HCT116 (cell line): ENCODE data around the gene PWP2. TPM values are rescaled to one million over a fixed set of nuclear protein-coding genes. Genes with fewer than 3 reads are reported as not detected.
"Not testable (repeated sequence)": the region's sequence is repeated elsewhere in the genome, so short reads cannot be mapped to it uniquely, and the experiment has no call there.

ENCODE experiments used
- ATAC-seq: fragments of 200-7000 bp; cut with Tn5 transposase; 2 replicates; pipeline ENCODE4 v1.9.1; 2020; ENCODE audit warnings: mild to moderate bottlenecking, moderate library complexity
- BruUV-seq: library from RNA; stranded (reverse); fragments of 400-500 nt; replicated peaks from 2 replicates; lab custom pipeline; 2021; lab: Mats Ljungman, UMichigan
- CTCF ChIA-PET: fragments of 300-600 bp; sonication (Branson Sonifier 250); formaldehyde crosslinking; loops from one replicate; lab custom pipeline; 2021; ENCODE audit warnings: antibody characterized with exemption; lab: Charles Lee
- POLR2A ChIA-PET: fragments of 300-600, 350-600 bp; sonication (Branson Sonifier 250); formaldehyde crosslinking; loops from one replicate; lab custom pipeline; 2021; ENCODE audit warnings: antibody characterized with exemption; lab: Charles Lee
- RAD21 ChIA-PET, 2 experiments: fragments of 300-600 bp; sonication (Branson Sonifier 250); formaldehyde crosslinking; loops; one replicate each; lab custom pipeline; 2023; ENCODE audit warnings: low total read pairs in 2 of 2; ENCODE audit not compliant: uncharacterized antibody in 2 of 2, unreplicated experiment in 2 of 2, low non-redundant PET in 1 of 2; lab: Charles Lee
- DNase-seq: peaks from one replicate; pipeline ENCODE4 v3.0.0-alpha.2; 2010; ENCODE audit warnings: low read depth, low spot score
- H2AFZ ChIP-seq: fragments of 200-600 bp; shearing (Covaris generic), sonication (generic); 2 replicates; pipeline ENCODE4 v1.6.1; 2017; ENCODE audit warnings: low read depth, mixed run types, mixed read lengths, antibody characterized with exemption, low read length; ENCODE audit not compliant: poor library complexity, severe bottlenecking
- H3K27ac ChIP-seq: 2 replicates; pipeline ENCODE4 v1.5.1; 2012; ENCODE audit warnings: low read depth, low read length
- H3K27me3 ChIP-seq: fragments of 200-600 bp; sonication (generic); 2 replicates; pipeline ENCODE4 v1.6.1; 2016; ENCODE audit warnings: mixed run types, low read length, mixed read lengths; ENCODE audit not compliant: insufficient read depth
- H3K36me3 ChIP-seq, 2 experiments: fragments of 200-500 bp in 1 of 2; fragments of 200-600 bp in 1 of 2; sonication (Bioruptor generic) in 1 of 2; sonication (generic) in 1 of 2; 2 replicates each; pipeline versions ENCODE4 v1.5.1 to v1.6.1; 2014 to 2016; ENCODE audit warnings: low read length in 2 of 2, inconsistent platforms in 1 of 2, mixed read lengths in 1 of 2, mixed run types in 1 of 2; ENCODE audit not compliant: insufficient read depth in 2 of 2, control insufficient read depth in 1 of 2
- H3K4me1 ChIP-seq, 2 experiments: fragments of 200-600 bp in 1 of 2; sonication (generic) in 1 of 2; 2 replicates each; pipeline versions ENCODE4 v1.5.1 to v1.6.1; 2012 to 2017; ENCODE audit warnings: low read length in 2 of 2, inconsistent platforms in 1 of 2, mild to moderate bottlenecking in 1 of 2, mixed read lengths in 1 of 2, mixed run types in 1 of 2, moderate library complexity in 1 of 2; ENCODE audit not compliant: insufficient read depth in 2 of 2, control insufficient read depth in 1 of 2
- H3K4me2 ChIP-seq: fragments of 200-600 bp; sonication (generic); 2 replicates; pipeline ENCODE4 v1.6.1; 2017; ENCODE audit warnings: mixed run types, low read length, mixed read lengths
- H3K4me3 ChIP-seq, 2 experiments: fragments of 200-600 bp in 1 of 2; sonication (generic) in 1 of 2; replicated peaks in 1 of 2; 2 replicates each; pipeline ENCODE4 v1.5.1; 2011 to 2016; ENCODE audit warnings: low read length in 2 of 2, control low read depth in 1 of 2, low read depth in 1 of 2, mild to moderate bottlenecking in 1 of 2, mixed read lengths in 1 of 2, mixed run types in 1 of 2
- H3K79me2 ChIP-seq: fragments of 200-600 bp; sonication (generic); 2 replicates; pipeline ENCODE4 v1.6.1; 2017; ENCODE audit warnings: mild to moderate bottlenecking, mixed run types, low read length, moderate library complexity, mixed read lengths; ENCODE audit not compliant: insufficient read depth
- H3K9ac ChIP-seq: fragments of 200-600 bp; sonication (generic); 2 replicates; pipeline ENCODE4 v1.6.1; 2016; ENCODE audit warnings: low read length, mixed read lengths
- H3K9me2 ChIP-seq: fragments of 200-600 bp; sonication (generic), shearing (Covaris generic); 2 replicates; pipeline ENCODE4 v1.6.1; 2017; ENCODE audit warnings: mixed run types, mild to moderate bottlenecking, moderate library complexity; ENCODE audit not compliant: insufficient read depth
- H3K9me3 ChIP-seq, 2 experiments: fragments of 200-500 bp in 1 of 2; fragments of 200-600 bp in 1 of 2; sonication (Bioruptor generic) in 1 of 2; sonication (generic) in 1 of 2; 2 replicates each; pipeline ENCODE4 v1.6.1; 2014 to 2017; ENCODE audit warnings: low read length in 2 of 2, mixed read lengths in 2 of 2, inconsistent platforms in 1 of 2, low read depth in 1 of 2, mild to moderate bottlenecking in 1 of 2, mixed run types in 1 of 2, moderate library complexity in 1 of 2; ENCODE audit not compliant: control insufficient read depth in 1 of 2, insufficient read depth in 1 of 2
- H4K20me1 ChIP-seq: fragments of 200-600 bp; sonication (generic), shearing (Covaris generic); 2 replicates; pipeline ENCODE4 v1.6.1; 2017; ENCODE audit warnings: mixed run types, mild to moderate bottlenecking, moderate library complexity; ENCODE audit not compliant: insufficient read depth
- intact Hi-C: fragments of 100-400 bp; cut with micrococcal nuclease; formaldehyde crosslinking; loops from 2 replicates; pipeline ENCODE4 v1.10.0; 2022
- total RNA-seq: library from RNA; stranded (reverse); gene quantifications from one replicate; pipeline ENCODE4 v1.2.1, GENCODE V29; 2021; ENCODE audit not compliant: unreplicated experiment

Gene PWP2
- total RNA-seq, 1 experiment from 2014 or later, result 43.1 TPM

DNA sequence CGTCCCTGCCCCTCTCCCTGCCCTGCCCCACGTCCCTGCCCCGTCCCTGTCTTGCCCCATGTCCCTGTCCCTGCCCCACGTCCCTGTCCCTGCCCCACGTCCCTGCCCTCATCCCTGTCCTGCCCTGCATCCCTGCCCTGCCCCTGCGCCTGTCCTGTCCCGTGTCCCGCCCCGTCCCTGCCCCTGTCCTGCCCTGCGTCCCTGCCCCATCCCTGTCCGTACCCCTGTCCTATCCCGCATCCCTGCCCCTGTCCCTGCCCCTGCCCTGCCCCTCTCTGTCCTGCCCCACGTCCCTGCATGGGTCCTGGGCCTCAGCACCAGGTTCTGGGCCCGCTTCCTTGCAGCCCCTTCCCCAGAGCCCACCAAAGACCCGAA lies 53.1 kb downstream of the PWP2 start:
- H3K4me3 ChIP-seq, CTCF ChIA-PET, H3K27ac ChIP-seq, H3K36me3 ChIP-seq, ATAC-seq, H3K9me2 ChIP-seq, H3K27me3 ChIP-seq, H3K9ac ChIP-seq, H4K20me1 ChIP-seq, DNase-seq, H3K9me3 ChIP-seq, H3K4me2 ChIP-seq, H2AFZ ChIP-seq, BruUV-seq, RAD21 ChIA-PET, intact Hi-C loops, H3K79me2 ChIP-seq, POLR2A ChIA-PET, H3K4me1 ChIP-seq: not testable (repeated sequence)

DNA sequence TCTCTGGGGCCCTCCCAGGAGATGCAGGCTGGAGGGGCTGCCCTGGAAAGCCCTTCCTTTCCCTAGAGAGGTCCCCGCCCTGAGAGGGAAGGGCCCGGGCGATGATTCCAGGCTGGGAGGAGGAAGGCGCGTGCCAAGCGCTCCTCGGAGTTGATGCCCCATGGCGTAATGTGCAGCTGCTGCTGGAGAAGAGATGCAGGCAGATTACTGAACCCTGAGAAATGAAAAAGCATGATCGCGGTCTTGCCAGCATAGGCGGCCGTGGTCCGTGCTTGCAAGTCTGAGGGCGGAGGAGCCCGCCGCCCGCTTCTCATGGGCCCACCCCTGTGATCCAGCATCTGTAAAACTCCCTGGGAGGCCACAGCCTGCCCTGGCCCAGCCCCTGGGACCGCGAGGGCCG lies 53.6 kb downstream of the PWP2 start:
- H3K9me3 ChIP-seq, H3K9ac ChIP-seq, H3K4me1 ChIP-seq, ATAC-seq, POLR2A ChIA-PET, H2AFZ ChIP-seq, BruUV-seq, H4K20me1 ChIP-seq, H3K4me3 ChIP-seq, H3K27me3 ChIP-seq, CTCF ChIA-PET, H3K9me2 ChIP-seq, RAD21 ChIA-PET, H3K4me2 ChIP-seq, H3K79me2 ChIP-seq, intact Hi-C loops, DNase-seq, H3K27ac ChIP-seq, H3K36me3 ChIP-seq: not testable (repeated sequence)

DNA sequence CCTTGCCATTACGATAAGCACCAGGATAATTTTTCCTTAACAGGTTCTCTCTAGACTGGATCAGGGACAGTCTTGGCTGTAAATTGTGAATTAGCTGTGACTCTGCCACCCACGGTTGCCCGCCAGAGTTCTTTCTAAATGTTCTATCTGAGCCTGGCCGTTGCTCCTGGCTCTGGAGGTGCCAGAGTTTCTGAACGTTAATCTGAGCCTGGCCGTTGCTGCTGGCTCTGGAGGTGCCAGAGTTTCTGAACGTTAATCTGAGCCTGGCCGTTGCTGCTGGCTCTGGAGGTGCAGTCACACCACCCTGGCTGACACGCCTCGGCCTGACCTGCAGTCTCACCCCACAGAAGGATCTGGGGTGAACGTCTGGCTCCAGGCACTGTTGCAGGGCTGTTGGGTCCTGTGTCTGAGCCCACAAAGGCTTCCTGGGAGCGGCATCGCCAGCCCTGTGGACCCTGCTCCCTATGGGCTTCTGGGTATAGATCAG lies 56.0 kb downstream of the PWP2 start:
- BruUV-seq, RAD21 ChIA-PET: not testable (repeated sequence)

DNA sequence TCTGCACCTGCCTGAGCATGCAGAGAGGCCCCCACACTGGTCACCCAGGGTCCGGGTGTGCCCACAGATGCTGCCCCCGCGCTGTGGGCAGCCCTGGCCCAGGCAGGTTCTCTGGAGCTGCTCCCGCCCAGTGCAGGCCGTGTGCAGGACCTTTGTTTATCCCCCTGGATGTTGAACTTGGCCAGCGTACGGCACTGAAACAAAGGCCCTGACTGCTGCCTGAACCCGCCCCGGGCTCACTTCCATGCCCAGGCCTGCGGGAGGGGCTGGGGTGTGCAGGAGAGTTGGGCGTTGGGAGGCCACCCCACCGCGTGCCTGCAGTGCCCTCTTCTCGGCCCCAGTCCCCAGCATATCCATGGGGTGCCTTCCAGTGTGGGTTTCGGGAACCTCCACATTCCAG lies 58.7 kb downstream of the PWP2 start:
- ATAC-seq, H3K9ac ChIP-seq, BruUV-seq, H3K79me2 ChIP-seq, H2AFZ ChIP-seq, H3K9me2 ChIP-seq, RAD21 ChIA-PET, POLR2A ChIA-PET, H4K20me1 ChIP-seq, H3K9me3 ChIP-seq, H3K36me3 ChIP-seq, H3K4me3 ChIP-seq, H3K4me1 ChIP-seq, DNase-seq, CTCF ChIA-PET, H3K27ac ChIP-seq, H3K27me3 ChIP-seq, H3K4me2 ChIP-seq, intact Hi-C loops: not testable (repeated sequence)

More for the DNA sequence above, 56.0 kb downstream of the PWP2 start:
- CTCF ChIA-PET, DNase-seq, H3K4me1 ChIP-seq, H3K9me2 ChIP-seq, H3K27me3 ChIP-seq, intact Hi-C loops, H3K9ac ChIP-seq, H3K9me3 ChIP-seq, ATAC-seq, H2AFZ ChIP-seq, H3K4me2 ChIP-seq, H3K79me2 ChIP-seq, H3K27ac ChIP-seq, POLR2A ChIA-PET, H3K4me3 ChIP-seq, H3K36me3 ChIP-seq, H4K20me1 ChIP-seq: not testable (repeated sequence)
